Placental pericyte (primary cell): Measurements from ENCODE around the gene C22orf39. TPM values are rescaled to one million over a fixed set of nuclear protein-coding genes. Genes with fewer than 3 reads are reported as not detected.

ENCODE experiments used
- total RNA-seq: library from RNA; depleted of rRNA; stranded (reverse); fragments of >200 nt; gene quantifications from 2 replicates; pipeline ENCODE4 v1.2.3, GENCODE V29; 2012

Gene C22orf39, protein sequence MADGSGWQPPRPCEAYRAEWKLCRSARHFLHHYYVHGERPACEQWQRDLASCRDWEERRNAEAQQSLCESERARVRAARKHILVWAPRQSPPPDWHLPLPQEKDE
- total RNA-seq: 12.7 and 13.3 TPM in 2 replicates

DNA sequence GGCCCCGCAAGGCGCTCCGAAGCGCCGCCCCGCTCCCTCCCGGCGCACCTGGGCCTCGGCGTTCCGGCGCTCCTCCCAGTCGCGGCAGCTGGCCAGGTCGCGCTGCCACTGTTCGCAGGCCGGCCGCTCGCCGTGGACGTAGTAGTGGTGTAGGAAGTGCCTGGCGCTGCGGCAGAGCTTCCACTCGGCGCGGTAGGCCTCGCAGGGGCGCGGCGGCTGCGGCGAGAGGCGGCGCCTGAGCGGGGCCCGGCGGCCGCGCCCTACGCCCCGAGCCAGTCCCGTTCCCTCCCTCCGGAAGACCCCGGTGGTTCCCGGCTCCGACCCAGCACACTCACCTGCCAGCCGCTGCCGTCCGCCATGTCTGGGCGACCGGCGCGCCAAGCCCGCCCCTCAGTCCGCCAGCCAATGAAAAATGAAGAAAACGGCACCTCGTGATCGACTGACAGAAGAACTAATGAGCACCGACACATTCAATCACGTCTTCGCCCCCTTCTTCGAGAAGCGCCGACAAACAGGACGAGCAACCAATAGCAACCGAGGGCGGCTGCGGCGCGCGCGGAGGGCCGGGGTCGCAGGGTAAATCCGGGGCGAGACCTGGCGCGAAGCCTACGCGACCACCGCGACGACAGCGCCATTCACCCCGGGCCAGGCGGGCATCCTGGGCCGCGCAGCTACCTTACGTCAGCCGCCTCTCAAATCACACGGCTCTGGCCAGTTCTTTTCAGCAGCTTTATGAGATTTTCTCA lies at the start of gene C22orf39:
Gene C22orf39 (minus strand): TSS at position 382 of the 746 bp plus-strand sequence. CDS start 23 bp downstream, at position 359.

DNA sequence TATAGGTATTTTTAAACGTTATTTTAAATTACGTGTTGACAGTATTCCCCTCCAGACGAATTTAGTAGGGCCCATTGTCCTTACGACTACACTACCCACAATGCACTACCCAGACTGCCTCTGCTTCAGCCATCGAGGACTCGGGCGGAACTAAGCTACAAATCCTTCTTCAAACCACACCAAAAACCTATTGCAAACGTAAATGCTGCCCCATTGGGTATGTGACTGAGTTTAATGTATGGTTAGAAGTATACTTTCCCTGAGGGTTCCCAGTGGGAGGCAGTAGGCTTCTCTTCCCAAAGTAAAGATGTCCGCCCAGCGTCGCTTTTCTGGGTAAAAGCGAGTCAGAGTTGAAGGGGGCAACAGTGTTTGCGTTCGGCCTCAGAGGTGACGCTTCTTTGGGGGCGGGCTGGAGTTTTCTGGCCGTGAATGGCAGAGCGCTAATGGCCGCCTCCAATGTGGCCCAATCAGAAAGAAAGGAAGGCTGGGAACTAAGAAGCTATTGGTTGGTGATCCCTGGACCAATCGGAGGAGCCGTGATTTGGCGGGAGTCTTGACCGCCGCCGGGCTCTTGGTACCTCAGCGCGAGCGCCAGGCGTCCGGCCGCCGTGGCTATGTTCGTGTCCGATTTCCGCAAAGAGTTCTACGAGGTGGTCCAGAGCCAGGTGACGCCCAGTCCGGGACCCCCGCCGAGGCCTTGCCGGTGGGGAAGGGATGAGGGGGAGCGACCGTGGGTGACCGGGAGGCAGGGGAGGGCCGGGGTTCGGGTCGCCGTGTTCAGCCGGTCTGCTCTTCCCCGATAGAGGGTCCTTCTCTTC lies 32.1 kb upstream of the C22orf39 start, which contains the start of gene CDC45:
Gene CDC45 (plus strand): TSS at position 566 of the 818 bp plus-strand sequence. CDS start 49 bp downstream, at position 615.

DNA sequence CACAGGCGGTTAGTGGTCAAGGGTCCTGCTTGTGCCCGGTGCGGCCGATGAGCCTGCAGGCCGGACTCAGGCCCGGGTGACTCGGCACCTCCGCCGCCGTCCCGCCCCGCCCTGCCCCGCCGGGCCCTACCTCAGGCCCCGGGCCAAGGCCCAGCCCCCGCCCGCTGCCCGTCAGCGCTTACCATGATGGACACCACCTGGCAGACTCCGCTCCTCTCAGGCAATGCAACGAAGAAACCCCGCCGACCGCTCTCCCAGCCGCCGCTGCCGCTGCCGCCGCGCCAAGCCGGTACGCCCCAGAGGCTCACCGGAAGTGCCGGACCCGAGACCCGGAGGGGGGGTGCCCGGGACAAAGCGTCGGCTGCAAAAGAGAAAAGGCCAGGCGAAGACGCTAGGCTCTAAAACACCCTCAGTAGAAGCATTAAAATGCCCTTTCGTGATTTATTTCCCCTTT lies 31.4 kb upstream of the C22orf39 start, which contains the start of gene UFD1:
Gene UFD1 (minus strand): TSS at position 293 of the 454 bp plus-strand sequence. CDS start 108 bp downstream, at position 185.

DNA sequence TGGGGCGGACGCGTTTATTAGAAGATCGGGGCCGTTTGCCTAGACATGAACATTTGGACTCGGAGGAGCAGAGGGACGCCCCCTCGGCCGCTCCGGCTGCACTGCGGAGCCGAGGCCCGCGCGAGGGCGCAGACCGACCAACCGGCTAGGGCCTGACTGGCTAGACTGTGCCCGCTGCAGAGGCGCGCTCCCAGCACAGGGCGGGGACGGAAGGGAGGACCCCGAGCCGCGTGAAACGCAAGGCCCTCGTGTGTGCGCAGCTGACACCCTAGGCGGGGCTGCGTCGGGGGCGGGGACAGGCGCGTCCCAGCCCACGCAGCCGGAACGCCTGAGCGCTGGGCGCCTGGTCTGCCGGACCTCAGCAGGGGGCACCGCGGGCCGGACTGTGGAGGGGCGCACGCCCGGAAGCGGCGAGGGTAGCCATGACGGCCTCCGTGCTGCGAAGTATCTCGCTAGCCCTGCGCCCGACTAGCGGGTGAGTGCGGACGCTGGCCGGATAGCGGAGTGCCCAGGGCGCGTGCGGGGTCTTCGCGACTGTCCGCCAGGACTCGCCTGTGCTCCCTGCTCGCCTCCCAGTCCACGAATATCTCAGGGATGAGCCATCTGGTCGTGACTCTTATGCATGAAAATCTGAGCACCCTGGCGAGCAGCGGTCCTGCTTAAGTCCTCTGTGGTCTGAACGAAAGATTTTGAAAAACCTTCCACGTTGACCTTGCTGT lies 15.2 kb downstream of the C22orf39 start, which contains the start of gene MRPL40:
Gene MRPL40 (plus strand): TSS at position 413 of the 719 bp plus-strand sequence. CDS start 10 bp downstream, at position 423.

DNA sequence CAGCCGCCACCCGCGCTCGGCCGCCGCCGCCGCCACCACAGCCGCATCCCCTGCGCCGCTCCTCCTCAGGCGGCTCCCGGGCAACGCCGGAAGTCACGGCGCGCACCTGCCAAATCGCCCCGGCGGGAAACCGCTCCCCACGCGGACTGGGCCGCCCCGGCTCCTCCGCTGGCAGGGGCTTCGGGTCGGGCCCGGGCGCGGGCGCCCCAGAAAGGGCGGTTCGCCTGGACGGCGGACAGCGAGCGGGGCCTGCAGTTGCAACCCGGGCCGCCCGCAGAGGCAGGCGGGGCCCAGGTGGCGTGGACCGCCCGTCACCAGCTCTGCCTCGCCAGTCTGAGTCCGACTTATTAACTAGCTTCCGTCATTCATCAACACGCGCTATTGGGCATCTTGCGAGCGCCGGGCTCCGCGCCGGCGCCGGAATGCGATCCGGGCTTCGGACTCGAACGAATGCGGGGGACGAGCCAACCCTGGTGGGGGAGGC lies 15.8 kb downstream of the C22orf39 start, which contains the start of gene HIRA:
Gene HIRA (minus strand): TSS at position 85 of the 484 bp plus-strand sequence. CDS start 257 bp downstream, outside the sequence.

Other genes starting within 250 kb of the C22orf39 start
- gene CLTCL1, start 156.0 kb downstream of the C22orf39 start, total RNA-seq: 12.7 and 15.3 TPM in 2 replicates
- gene HIRA, start 16.0 kb downstream of the C22orf39 start, total RNA-seq: 20.8 and 28.2 TPM in 2 replicates
- gene MRPL40, start 15.2 kb downstream of the C22orf39 start, total RNA-seq: 29.8 and 30.6 TPM in 2 replicates
- 82.5 and 90.3 TPM in 2 replicates for gene UFD1, start 31.5 kb upstream of the C22orf39 start, total RNA-seq
- gene CDC45, start 32.2 kb upstream of the C22orf39 start, total RNA-seq: 1.8 and 30.8 TPM in 2 replicates
- 0.22 and 0.29 TPM in 2 replicates for gene CLDN5, start 76.7 kb upstream of the C22orf39 start, total RNA-seq